HepG2 (cell line): ENCODE results near the gene NAXD. TPM values are rescaled to one million over a fixed set of nuclear protein-coding genes. Genes with fewer than 3 reads are reported as not detected.

Source experiments
- DPF2 ChIP-seq: sonication (generic); formaldehyde crosslinking; IDR thresholded peaks from 2 replicates; pipeline ENCODE4 v1.4.0; 2020; ENCODE audit warnings: mild to moderate bottlenecking, low read depth, missing genetic modification reagents, borderline replicate concordance
- ERF ChIP-seq: IDR thresholded peaks from 2 replicates; pipeline ENCODE4 v1.6.1; 2018; ENCODE audit warnings: missing biosample characterization, missing genetic modification reagents
- TBL1XR1 ChIP-seq: fragments of 150-350 bp; IDR thresholded peaks from 2 replicates; pipeline ENCODE4 v1.6.1; 2014; ENCODE audit warnings: borderline replicate concordance, low read length; ENCODE audit not compliant: partially characterized antibody
- ZFAT ChIP-seq: sonication (generic); formaldehyde crosslinking; conservative IDR thresholded peaks from 2 replicates; pipeline ENCODE4 v1.8.1; 2023; ENCODE audit warnings: missing genetic modification reagents, inconsistent platforms
- ZFYVE20 ChIP-seq: sonication (generic); formaldehyde crosslinking; IDR thresholded peaks from 2 replicates; pipeline ENCODE4 v1.8.0; 2023; ENCODE audit warnings: low read depth, mild to moderate bottlenecking, moderate library complexity, missing genetic modification reagents, borderline replicate concordance
- ZNF260 ChIP-seq: sonication (generic); formaldehyde crosslinking; IDR thresholded peaks from 2 replicates; pipeline ENCODE4 v1.4.0; 2020; ENCODE audit warnings: missing genetic modification reagents, low read depth, mild to moderate bottlenecking, borderline replicate concordance
- ZNF275 ChIP-seq: sonication (generic); formaldehyde crosslinking; IDR thresholded peaks from 2 replicates; pipeline ENCODE4 v1.8.0; 2022; ENCODE audit warnings: missing genetic modification reagents, mild to moderate bottlenecking, inconsistent platforms, borderline replicate concordance
- ZNF44 ChIP-seq: sonication (generic); formaldehyde crosslinking; IDR thresholded peaks from 2 replicates; pipeline ENCODE4 v1.5.1; 2020; ENCODE audit warnings: mild to moderate bottlenecking, missing genetic modification reagents
- ZNF772 ChIP-seq: sonication (generic); formaldehyde crosslinking; IDR thresholded peaks from 2 replicates; pipeline ENCODE4 v1.5.0; 2020; ENCODE audit warnings: mild to moderate bottlenecking, missing genetic modification reagents
- ZNF777 ChIP-seq: sonication (generic); formaldehyde crosslinking; IDR thresholded peaks from 2 replicates; pipeline ENCODE4 v1.4.0; 2020; ENCODE audit warnings: missing genetic modification reagents
- polyA plus RNA-seq, 8 experiments: library from polyadenylated mRNA; depleted of rRNA in 3 of 8; stranded (reverse) in 7 of 8; unstranded in 1 of 8; fragments of >200 nt; fragmentation: Illumina TruSeq in 4 of 8; extraction: Trizol in 4 of 8; gene quantifications; 2 replicates each; pipeline versions ENCODE4 v1.2.1 to v1.2.3, GENCODE V29; 2011 to 2016; ENCODE audit warnings: low read depth in 4 of 8, missing spikeins in 1 of 8, mixed read lengths in 1 of 8; ENCODE audit not compliant: insufficient read depth in 1 of 8
- total RNA-seq, 5 experiments: library from RNA; depleted of rRNA; stranded (reverse); fragments of >200 nt; fragmentation: Illumina TruSeq; extraction: Trizol; gene quantifications; 2 replicates each; pipeline ENCODE4 v1.2.3, GENCODE V29; 2016; ENCODE audit warnings: low read depth in 1 of 5
- TF ChIP-seq, protein P1 (sequence below): sonication (generic); formaldehyde crosslinking; IDR thresholded peaks from 2 replicates; pipeline ENCODE4 v1.5.0; 2020; ENCODE audit warnings: mild to moderate bottlenecking, missing genetic modification reagents, borderline replicate concordance
- TF ChIP-seq, protein P2 (sequence below): IDR thresholded peaks from 2 replicates; pipeline ENCODE4 v1.6.1; 2016; ENCODE audit warnings: low read depth, missing genetic modification reagents, missing compliant biosample characterization
- TF ChIP-seq, protein P3 (sequence below): IDR thresholded peaks from 2 replicates; pipeline ENCODE4 v1.6.1; 2016; ENCODE audit warnings: low read depth, borderline replicate concordance

NAXD gene
- total and polyA plus RNA-seq, 2 of the 13 experiments (the other 11 are each of a cell fraction or from before 2014, with no cell fraction given): 19.0 to 23.2 TPM

DNA sequence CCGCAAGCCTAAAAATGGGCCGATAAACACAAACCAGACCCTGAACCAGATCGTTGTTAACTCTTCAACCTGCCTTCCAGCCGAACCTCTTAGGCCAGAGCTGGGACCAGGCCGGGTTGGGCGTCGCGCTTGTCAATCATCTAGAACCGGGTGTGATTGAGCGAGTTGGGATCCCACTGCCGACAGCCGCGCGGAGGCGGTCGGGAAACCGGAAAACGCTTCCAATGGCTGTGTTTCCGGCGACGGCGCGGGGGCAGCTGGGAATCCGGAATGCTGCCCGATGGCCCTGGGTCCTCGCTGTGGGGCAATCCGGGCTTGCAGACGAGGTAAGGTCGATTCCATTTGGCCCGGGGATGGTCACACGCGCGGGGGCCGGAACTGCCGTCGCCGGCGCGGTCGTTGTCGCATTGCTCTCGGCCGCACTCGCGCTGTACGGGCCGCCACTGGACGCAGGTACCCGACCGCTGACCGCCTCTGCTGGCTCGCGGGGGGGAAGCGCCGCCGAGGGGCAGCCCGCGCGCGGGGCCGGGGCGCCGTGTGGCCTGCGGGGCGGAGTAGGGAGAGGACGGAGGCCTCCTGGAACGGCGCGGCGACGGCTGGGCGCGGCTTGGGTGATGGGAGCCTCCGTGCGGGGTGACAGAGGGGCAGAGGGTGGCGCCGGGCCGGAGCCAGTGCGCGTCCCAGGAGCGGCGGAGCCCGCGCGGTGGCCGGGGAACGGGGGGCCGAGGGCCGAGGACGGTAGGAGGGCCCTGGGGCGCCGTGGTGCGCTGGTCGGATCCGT is at the start of gene NAXD (continued):
- TF ChIP-seq, protein P1, sequence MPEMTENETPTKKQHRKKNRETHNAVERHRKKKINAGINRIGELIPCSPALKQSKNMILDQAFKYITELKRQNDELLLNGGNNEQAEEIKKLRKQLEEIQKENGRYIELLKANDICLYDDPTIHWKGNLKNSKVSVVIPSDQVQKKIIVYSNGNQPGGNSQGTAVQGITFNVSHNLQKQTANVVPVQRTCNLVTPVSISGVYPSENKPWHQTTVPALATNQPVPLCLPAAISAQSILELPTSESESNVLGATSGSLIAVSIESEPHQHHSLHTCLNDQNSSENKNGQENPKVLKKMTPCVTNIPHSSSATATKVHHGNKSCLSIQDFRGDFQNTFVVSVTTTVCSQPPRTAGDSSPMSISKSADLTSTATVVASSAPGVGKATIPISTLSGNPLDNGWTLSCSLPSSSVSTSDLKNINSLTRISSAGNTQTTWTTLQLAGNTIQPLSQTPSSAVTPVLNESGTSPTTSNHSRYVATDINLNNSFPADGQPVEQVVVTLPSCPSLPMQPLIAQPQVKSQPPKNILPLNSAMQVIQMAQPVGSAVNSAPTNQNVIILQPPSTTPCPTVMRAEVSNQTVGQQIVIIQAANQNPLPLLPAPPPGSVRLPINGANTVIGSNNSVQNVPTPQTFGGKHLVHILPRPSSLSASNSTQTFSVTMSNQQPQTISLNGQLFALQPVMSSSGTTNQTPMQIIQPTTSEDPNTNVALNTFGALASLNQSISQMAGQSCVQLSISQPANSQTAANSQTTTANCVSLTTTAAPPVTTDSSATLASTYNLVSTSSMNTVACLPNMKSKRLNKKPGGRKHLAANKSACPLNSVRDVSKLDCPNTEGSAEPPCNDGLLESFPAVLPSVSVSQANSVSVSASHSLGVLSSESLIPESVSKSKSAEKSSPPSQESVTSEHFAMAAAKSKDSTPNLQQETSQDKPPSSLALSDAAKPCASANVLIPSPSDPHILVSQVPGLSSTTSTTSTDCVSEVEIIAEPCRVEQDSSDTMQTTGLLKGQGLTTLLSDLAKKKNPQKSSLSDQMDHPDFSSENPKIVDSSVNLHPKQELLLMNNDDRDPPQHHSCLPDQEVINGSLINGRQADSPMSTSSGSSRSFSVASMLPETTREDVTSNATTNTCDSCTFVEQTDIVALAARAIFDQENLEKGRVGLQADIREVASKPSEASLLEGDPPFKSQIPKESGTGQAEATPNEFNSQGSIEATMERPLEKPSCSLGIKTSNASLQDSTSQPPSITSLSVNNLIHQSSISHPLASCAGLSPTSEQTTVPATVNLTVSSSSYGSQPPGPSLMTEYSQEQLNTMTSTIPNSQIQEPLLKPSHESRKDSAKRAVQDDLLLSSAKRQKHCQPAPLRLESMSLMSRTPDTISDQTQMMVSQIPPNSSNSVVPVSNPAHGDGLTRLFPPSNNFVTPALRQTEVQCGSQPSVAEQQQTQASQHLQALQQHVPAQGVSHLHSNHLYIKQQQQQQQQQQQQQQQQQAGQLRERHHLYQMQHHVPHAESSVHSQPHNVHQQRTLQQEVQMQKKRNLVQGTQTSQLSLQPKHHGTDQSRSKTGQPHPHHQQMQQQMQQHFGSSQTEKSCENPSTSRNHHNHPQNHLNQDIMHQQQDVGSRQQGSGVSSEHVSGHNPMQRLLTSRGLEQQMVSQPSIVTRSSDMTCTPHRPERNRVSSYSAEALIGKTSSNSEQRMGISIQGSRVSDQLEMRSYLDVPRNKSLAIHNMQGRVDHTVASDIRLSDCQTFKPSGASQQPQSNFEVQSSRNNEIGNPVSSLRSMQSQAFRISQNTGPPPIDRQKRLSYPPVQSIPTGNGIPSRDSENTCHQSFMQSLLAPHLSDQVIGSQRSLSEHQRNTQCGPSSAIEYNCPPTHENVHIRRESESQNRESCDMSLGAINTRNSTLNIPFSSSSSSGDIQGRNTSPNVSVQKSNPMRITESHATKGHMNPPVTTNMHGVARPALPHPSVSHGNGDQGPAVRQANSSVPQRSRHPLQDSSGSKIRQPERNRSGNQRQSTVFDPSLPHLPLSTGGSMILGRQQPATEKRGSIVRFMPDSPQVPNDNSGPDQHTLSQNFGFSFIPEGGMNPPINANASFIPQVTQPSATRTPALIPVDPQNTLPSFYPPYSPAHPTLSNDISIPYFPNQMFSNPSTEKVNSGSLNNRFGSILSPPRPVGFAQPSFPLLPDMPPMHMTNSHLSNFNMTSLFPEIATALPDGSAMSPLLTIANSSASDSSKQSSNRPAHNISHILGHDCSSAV (CRISPR knock-in tag): no peak
- TF ChIP-seq ZNF44 (CRISPR knock-in tag) (0 out of 2 replicates have a peak, but pooled peaks have one; percentile 66), ZFAT (CRISPR knock-in tag) (no peak; the same call in 1 of the 2 replicates), ZNF777 (peak; percentile 71), ZFYVE20 (CRISPR knock-in tag) (no peak), DPF2 (CRISPR knock-in tag) (no peak), TBL1XR1 (no peak), ZNF772 (CRISPR knock-in tag) (no peak; the same call in none of the 2 replicates), ERF (CRISPR knock-in tag) (peak; percentile 77), ZNF275 (CRISPR knock-in tag) (no peak), ZNF260 (no peak)
- TF ChIP-seq, protein P2, sequence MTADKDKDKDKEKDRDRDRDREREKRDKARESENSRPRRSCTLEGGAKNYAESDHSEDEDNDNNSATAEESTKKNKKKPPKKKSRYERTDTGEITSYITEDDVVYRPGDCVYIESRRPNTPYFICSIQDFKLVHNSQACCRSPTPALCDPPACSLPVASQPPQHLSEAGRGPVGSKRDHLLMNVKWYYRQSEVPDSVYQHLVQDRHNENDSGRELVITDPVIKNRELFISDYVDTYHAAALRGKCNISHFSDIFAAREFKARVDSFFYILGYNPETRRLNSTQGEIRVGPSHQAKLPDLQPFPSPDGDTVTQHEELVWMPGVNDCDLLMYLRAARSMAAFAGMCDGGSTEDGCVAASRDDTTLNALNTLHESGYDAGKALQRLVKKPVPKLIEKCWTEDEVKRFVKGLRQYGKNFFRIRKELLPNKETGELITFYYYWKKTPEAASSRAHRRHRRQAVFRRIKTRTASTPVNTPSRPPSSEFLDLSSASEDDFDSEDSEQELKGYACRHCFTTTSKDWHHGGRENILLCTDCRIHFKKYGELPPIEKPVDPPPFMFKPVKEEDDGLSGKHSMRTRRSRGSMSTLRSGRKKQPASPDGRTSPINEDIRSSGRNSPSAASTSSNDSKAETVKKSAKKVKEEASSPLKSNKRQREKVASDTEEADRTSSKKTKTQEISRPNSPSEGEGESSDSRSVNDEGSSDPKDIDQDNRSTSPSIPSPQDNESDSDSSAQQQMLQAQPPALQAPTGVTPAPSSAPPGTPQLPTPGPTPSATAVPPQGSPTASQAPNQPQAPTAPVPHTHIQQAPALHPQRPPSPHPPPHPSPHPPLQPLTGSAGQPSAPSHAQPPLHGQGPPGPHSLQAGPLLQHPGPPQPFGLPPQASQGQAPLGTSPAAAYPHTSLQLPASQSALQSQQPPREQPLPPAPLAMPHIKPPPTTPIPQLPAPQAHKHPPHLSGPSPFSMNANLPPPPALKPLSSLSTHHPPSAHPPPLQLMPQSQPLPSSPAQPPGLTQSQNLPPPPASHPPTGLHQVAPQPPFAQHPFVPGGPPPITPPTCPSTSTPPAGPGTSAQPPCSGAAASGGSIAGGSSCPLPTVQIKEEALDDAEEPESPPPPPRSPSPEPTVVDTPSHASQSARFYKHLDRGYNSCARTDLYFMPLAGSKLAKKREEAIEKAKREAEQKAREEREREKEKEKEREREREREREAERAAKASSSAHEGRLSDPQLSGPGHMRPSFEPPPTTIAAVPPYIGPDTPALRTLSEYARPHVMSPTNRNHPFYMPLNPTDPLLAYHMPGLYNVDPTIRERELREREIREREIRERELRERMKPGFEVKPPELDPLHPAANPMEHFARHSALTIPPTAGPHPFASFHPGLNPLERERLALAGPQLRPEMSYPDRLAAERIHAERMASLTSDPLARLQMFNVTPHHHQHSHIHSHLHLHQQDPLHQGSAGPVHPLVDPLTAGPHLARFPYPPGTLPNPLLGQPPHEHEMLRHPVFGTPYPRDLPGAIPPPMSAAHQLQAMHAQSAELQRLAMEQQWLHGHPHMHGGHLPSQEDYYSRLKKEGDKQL: no peak
- TF ChIP-seq, protein P3, sequence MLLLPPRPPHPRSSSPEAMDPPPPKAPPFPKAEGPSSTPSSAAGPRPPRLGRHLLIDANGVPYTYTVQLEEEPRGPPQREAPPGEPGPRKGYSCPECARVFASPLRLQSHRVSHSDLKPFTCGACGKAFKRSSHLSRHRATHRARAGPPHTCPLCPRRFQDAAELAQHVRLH (CRISPR knock-in tag): peak; percentile 65; the same call in 1 of the 2 replicates
